Erythroblast (primary cell): ENCODE data around the gene ICAM3.

Experiments
- GATA1 ChIP-seq: IDR thresholded peaks from 2 replicates; pipeline ENCODE4 v1.6.1; 2011; ENCODE audit warnings: low read depth, mild to moderate bottlenecking, control low read depth, low read length, moderate library complexity
- POLR2A ChIP-seq: IDR thresholded peaks from 2 replicates; pipeline ENCODE4 v1.6.1; 2011; ENCODE audit warnings: mild to moderate bottlenecking, low read length

GRCh38 chr19:10353793-10354391, 14.5 kb upstream of the ICAM3 start:
- TF ChIP-seq POLR2A, result no peak
- TF ChIP-seq GATA1, result no peak
